Measurements from ENCODE around the gene NPAS3.

NPAS3 gene

DNA sequence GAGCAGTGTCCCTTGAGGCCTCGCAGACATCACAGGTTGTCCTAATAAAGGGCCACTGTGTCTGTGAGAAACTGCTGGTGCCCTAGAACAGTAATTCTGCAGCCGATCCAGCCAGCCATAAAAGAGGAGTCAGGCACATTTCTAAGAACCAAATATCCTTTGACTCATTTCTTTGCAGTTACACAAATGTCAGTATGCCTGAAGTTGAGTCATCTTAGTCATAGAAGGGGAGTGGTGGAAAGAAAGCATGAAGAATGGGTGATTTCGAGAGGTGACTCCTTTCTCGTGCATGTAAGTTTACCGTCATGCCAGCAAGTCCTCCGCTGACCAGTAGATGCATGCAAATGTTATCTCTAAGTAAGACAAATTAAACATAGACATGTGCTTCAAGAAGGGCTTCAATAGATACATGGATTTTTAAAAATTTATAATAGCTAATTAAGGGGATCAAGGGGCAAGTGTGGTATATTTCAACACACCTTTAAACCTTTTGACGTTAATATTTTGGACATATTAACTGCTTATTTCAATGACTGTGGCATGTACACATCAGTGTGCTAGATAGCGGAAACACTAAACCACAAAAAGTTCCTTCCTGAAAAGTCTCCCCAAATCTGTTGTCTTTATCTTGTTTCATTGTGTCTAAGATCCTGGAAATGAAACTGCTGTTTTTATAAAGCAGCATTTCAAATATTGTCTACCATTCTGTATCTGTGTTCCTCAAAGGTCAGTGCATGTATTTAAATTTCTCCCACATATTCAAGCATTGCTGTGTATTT, 497.4 kb downstream of the NPAS3 start:
- no peak for DNase-seq (ENCODE audit: low read depth in 2 of 2)

DNA sequence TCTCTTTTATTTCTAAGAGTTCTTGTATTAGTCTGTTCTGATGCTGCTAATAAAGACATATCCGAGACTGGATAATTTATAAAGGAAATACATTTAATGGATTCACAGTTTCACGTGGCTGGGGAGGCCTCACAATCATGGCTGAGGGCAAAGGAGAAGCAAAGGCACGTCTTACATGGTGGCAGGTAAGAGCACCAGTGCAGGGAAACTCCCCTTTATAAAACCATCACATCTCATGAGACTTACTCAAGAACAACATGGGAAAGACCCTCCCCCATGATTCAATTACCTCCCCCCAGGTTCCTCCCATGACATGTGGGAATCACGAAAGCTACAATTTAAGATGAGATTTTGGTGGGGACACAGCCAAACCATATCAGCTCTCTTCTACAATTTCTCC, 503.0 kb downstream of the NPAS3 start:
- DNase-seq (ENCODE audit: low read depth in 2 of 2), result no peak

DNA sequence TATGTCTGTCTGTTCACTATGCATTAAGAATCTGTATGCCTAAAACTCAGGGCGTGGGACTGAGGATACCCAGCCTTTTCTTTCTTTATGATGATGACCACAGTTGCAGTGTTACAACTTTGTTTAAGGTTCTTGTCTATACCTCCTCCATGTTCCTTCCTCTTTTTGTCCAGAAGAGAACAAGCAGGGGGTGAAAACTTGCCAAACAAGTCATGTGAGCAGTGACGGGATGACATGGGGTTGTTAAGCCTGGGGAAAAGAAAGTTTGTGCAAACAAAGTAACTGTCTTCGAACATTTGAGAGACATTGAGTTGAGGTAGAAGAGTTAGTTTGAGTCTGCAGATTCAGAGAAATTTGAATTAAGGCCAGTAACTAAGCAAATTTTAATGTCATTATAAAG, 505.5 kb downstream of the NPAS3 start:
- no peak for DNase-seq (ENCODE audit: low read depth in 2 of 2)

DNA sequence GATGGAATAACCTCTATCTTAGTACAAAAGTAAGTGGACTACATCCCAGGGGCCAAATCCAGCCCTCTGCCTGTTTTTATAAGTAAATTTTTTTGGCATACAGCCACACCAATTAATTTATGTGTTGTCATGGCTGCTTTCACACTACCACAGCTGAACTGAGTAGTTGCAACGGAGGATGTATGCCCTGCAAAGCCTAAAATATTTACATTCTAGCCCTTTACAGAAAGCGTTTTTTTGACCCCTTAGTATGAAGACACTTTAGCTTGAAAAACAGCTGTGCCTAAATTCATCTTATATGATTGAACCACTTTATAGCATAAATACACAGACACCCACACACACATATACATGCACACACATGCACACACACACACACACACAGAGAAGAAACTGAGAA, 510.6 kb downstream of the NPAS3 start:
- no peak for DNase-seq (ENCODE audit: low read depth in 2 of 2)

DNA sequence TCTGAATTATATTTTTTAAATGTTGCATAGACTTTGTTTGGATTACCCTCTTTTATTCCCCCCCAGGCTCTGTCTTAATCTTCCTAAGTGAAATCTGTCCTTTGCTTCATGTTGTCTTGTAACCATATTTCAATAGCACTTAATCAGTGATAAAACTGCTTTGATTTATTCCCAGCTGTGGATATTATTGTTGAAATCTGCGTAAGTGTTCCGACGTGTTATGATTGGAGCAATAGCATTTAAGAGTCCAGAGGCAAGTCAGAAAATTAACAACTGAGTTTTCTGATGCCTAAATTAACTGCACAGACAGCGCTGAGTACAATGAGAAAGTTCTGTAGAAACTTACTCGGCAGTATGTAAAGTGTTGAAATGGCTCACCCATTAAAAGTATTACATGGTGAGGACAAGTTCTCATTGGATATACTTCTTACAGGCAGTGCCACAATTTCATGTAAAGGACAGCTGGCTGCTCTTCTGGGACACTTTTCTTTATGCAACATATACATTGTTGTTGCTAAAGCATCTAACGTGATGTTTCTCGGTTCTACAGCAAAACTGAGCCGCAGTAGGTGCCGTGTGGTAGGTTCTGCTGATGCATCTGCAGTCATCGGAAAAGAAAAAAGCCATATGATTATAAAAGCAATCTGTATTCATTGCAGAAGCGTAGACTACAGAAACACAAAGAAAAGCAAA, 511.2 kb downstream of the NPAS3 start:
- DNase-seq (ENCODE audit: low read depth in 2 of 2), result no peak

DNA sequence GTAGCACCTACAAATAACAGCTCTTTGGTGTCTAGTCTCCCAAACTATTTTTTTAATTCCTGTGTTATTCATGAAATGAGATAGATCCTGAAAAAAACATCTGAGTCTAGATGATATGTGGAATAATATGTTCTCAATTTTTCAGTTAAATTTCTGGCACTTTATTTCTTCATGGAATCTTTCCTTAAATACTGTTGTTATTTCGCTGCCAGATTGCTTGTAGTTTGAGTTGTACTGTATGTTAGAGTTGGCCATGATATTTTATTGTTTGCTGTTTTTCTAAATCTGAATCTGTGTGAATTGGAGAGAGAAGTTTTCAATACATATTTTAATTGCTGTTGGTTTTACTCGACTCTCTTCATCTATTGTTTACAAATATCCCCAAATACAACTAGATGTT, 511.7 kb downstream of the NPAS3 start:
- DNase-seq (ENCODE audit: low read depth in 2 of 2), result no peak

DNA sequence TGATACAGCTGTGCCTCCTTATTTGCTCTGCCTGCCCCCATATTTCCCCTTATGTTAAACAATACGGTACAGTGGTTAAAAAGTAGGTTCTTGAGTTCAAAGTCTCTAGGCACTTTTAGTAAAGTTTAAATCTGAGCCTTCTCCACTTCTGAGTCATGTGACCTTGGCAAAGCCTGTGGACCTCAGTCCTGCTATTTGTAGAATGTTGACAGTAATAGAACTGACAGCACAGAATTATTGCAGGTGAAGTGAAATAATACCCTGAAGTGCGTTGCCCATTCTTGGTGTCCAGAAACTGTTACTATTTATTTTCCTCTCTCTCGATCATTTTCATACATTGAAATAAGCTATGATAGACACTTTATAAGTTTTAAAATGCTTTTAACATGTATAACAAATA, 512.5 kb downstream of the NPAS3 start:
- no peak for DNase-seq (ENCODE audit: low read depth in 2 of 2)

DNA sequence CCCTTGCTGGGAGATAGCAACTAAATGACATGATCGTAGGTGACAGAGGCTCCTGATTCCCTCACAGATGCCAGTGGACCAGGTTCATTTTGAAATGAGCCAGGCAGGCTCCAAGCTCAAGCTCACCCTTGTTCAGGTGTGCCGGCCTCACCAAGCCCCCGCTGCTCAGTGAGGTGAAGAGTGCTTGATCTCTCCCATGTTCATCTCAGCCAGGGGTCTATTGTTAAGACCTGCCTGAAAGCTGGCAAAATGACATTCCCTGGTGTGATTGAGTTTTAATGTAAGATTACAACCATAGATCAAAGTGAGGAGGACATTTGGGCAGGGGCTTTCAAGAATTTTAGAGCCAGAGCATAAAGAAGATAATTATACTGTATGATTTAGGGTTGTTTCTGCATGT, 514.3 kb downstream of the NPAS3 start:
- no peak for DNase-seq (ENCODE audit: low read depth in 2 of 2)

DNA sequence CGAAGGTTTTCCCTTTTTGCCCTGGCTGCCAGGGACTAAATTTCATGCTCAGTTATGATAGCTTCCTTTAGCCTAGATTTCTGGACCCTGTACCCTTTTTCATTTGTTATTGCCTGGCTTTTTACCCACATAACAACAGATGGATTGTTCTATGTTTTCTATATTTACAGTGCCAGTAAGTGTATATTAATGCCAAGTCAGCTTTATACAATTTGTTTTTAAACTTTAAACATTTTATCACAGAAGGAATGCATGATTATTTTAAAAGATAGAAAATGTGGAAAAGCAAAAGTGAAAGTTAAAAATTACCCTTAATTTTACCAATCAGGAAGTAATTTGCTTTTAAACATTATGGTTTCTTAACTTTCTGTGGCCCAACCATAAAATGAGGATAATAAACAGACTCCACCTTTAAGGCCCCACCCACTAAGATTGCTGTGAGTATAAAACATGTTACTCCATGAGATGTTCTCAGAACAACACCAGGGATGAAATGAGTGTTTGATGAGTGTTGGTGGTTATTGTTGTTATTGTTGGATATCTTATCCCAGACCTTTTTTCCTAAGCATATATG, 515.4 kb downstream of the NPAS3 start:
- no peak for DNase-seq (ENCODE audit: low read depth in 2 of 2)

DNA sequence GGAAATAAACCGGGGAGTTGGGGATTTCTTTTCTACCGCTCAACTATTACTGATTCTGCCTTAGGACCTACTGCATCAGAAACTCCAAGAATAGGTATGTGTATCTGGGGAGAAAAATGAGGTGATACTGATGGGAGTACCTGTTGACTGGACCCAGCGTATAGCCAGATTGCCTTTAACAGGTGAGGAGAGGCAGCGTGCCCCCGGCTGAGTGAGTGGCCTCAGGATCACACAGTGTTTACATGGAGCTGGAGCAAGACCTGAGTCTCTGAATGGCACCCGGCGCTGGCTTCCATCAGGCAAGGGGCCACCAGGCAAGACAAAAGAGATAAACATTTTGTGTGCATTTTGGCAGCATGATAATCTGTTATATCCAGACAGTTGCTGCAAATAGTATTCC, 516.0 kb downstream of the NPAS3 start:
- DNase-seq (ENCODE audit: low read depth in 2 of 2), result no peak

DNA sequence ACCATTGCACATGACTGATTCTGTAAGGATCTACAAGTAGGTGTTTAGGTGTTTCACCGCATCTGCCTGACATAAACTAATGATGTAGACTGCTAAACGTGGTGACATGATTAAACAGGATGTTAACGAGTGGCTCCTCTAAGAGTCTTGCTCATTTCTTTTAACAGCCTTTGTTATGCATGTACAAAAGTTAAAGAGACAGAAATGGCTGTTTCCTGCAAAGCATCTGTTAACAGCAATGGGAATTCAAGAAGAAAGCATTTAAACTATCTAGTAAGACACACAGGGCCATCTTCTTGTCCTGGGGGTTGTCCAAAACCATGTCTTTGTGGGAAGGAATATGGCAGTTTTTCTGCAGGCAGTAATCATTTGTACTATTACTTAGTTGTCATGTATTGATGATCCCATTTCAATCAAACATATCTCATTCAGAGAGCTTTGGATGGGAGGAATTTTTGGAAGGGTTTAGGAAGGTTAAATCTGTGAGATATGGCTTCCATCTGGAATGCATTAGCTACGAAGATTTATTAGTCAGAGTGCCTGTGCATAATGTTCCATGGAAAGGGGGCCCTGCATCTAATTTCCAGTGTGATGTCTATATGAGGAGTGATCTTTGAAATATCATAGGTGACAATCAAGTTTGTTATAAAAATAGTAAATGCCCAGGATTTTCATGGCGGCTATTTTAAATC, 517.1 kb downstream of the NPAS3 start:
- no peak for DNase-seq (ENCODE audit: low read depth in 2 of 2)

DNA sequence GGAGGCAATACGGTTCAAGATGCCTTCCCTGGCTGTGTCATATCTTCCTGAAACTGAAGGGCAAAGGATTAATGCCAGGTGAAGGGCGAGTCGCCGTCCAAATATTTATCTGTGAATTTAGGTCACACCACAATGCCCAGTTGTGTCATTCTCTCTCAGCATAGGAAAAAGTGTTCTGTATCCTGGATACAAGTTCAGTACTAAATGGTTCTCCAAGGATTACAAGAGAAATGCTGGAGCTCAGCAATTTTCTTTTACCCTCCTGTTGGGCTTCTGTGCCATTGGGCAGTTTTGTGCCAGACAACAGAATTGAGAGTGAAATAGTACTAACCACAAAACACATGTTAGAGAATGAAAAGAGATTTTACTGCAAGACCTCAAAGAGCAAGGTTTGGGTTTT, 518.3 kb downstream of the NPAS3 start:
- DNase-seq (ENCODE audit: low read depth in 2 of 2), result no peak

DNA sequence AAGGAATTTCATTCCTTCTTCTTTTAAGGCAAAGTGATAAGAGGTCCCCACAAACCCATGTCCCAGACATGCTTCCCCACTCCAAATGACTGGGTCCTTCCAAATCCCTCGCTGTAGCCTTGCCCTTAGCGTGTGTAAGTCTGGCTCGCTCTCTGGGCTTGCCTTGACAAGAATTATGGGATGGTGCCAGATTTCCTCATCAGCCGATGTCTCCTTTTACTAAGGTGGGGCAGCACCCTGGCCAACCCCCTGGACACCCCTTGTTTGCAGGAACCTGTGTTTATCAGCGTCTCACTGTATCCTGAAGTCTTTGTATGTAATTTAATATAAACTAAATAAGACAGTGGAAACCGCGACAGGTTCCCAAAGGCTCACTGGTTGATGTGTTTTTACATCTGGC, 518.9 kb downstream of the NPAS3 start:
- DNase-seq (ENCODE audit: low read depth in 2 of 2), result no peak

DNA sequence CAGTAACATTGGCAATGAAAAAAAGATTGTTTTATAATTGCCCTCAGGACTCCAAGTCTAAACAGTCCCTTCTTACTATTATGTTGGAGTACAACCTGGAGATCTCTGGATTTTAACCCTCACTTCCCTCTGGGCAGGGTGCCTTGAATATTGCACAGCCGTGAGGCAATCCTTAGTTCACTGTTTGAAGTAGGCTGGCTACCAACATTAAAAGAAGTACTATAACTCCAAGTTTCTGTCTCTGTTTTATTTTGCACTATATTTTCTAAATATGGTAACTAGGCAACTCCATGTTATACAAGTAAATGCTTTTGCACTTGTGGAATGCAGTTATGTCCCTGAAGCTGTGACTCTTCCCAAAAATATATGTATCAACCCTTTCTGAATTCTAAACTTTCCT, 521.5 kb downstream of the NPAS3 start:
- DNase-seq (ENCODE audit: low read depth in 2 of 2), result no peak

DNA sequence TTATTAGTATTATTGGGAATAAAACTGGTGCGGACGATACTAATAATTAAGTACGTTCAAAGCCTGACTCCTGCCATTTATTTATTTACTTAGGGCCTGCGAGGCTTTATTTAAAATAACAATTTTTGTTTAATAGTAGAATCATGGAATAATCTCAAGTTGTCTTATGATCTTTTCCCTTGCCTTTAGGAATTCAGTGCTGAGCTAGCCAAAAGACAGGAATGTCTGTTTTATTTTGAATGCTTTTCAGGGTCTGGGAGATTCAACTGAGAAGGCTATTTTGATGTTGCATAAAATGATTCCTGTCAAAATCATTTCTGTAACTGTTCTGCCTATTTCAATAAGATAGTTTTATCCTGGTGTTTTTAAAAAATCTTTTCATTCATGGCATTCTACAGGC, 522.4 kb downstream of the NPAS3 start:
- no peak for DNase-seq (ENCODE audit: low read depth in 2 of 2)

DNA sequence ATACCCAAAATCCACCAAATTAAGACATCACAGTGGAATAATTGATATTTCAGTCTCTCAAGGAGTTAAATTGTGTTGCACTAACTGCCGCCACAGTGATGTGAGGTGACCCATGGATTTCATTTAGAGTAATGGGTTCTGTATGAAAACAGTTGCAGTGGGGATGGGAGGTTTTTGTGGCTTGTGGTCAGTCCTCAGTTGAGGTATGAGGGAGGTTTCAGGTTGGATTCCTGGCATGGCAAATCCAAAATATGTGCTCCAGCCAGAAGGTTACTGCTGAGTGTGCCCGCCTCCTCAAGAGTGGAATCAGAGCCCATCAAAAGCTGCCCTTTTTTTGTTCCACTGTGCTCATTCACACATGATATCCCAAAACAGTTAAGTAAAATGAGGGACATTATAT, 525.1 kb downstream of the NPAS3 start:
- DNase-seq (ENCODE audit: low read depth in 2 of 2), result no peak

DNA sequence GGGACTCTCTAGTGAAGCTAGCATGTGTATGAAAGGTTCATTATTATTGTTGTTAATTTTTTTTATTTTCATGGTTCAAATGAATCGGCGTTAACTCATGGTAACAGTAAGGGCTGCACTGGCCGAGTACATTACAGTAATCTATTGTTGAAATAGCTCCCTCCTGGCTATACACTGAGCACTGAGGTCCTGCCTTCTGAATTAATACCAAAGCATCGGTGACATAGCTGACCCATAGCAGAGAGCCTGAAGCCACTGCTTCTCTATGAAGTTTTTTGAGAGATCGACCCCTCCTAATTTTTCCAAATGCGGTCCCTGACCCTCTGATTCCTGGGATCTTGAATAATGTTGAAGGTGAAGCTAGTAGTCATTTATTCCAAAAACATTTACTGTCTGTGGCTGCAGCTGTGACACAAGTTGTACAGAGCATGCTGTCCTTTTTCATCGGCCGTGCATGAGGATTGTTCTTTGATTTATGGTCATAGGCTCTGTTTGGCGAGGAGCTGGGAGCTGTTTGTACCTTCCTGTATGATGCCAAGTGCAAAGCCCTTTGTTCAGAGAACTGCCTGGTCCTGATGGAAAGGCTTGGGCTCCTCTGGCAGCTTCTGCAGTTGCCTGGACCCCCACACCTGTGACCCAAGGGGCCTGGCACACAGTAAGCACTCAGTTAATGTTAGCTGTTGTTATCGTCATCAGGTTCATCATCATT, 525.7 kb downstream of the NPAS3 start:
- DNase-seq (ENCODE audit: low read depth in 2 of 2), result no peak

DNA sequence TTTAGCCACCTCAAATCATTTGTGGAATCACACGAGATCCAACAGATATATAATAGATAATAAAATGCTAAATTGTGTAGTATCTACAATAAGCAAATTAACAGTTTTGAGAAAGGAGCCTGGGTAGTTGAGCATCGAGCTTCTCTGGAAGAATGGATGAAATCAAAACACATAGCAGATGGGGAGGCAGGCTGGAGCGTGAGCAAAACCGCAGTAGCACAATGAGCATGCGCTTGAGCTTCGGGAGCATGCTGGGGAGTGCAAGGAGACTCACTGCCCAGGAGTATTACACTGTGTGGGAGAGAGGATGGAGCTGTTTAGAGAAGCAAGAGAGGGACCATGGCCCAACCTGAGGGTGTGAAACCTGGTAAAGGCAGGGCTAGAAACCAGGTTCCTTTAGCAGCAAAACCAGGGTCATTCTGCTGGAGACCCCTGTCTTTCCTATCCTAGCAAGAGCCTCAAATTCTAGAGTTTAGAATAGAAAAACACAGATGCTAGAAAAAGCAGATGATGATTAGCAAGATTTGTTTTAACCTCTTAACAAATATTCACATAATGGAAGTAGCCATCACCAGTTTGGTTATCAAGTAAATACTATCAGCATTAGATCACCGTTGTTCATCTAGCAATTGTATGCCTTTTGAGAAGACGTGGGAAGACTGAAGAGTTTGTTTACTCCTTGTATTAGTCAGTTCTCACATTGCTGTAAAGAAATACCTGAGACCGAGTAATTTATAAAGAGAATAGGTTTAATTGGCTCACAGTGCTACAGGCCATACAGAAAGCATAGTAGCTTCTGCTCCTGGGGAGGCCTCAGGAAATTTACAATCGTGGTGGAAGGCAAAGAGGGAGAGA, 527.4 kb downstream of the NPAS3 start:
- DNase-seq (ENCODE audit: low read depth in 2 of 2), result no peak

DNA sequence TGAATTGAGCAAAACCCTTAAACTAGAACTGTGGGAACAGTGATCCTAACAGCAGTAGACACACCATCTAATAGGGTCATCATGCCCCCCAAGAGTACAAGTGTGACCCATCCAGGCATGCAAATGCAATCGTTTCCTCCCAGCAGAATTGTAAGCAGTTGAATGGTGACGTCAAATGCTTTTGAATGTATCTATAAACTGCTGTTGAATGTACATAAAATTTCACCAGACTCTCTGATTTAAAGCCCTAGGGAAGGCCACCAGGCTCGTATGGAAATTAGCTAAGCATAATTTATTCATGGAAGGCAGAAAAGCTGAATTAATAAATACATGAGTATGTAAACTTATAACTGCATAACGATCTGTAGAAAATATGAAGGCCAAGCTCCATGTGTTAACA, 529.3 kb downstream of the NPAS3 start:
- no peak for DNase-seq (ENCODE audit: low read depth in 2 of 2)

DNA sequence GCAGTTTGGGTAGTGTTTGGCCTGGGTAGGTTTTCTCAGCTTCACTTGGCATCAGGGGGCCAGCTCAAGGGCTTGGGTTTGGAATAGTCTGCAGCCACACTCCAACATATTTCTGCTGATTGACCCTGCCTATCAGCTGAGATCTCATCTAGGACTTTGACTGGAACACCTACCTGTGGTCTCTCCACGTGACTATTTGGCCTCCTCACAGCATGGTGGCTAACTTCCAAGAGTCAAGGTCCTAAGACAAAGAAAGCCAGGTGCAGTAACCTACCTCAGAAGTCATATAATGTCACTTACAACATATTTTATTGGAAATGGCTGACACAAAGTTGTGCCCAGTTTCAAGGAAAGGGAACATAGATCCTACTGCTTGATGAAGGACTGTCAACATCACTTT, 531.2 kb downstream of the NPAS3 start:
- no peak for DNase-seq (ENCODE audit: low read depth in 2 of 2)

DNA sequence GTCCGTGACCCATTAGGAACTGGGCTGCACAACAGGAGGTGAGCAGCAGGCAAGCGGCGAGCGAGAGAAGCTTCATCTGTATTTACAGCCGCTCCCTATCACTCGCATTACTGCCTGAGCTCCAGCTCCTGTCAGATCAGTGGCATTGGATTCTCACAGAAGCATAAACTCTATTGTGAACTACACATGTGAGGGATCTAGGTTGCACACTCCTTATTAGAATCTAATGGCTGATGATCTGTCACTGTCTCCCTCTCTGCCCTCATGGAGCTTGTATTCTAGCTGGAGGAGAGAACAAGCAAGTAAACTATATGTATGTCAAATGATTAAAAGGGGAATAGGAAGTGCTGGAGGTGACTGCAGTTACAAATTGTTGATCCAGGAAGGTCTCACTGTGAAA, 533.1 kb downstream of the NPAS3 start:
- DNase-seq (ENCODE audit: low read depth in 2 of 2), result no peak
